HG03103 (cell line): ENCODE results near the gene PJA1.

Experiments used
- ATAC-seq: cut with Tn5 transposase; IDR thresholded peaks from one replicate; pipeline ENCODE4 v1.9.1; 2021; ENCODE audit warnings: low read depth; ENCODE audit not compliant: unreplicated experiment

PJA1 gene

GRCh38 chrX:69172937-69173336 is 7.7 kb upstream of the PJA1 start:
- ATAC-seq: no peak

GRCh38 chrX:69170319-69170718 is 5.1 kb upstream of the PJA1 start:
- ATAC-seq: no peak

- peak; percentile 61 for ATAC-seq
Observed at GRCh38 chrX:69163936-69164741, 1.1 kb downstream of the PJA1 start.

GRCh38 chrX:69162361-69162865 is 2.8 kb downstream of the PJA1 start:
- no peak for ATAC-seq

- no peak for ATAC-seq
Observed at GRCh38 chrX:69161786-69162349, 3.4 kb downstream of the PJA1 start.

GRCh38 chrX:69161371-69161770 is 3.9 kb downstream of the PJA1 start:
- ATAC-seq: no peak

- ATAC-seq: peak; percentile 96
Observed at GRCh38 chrX:69158166-69158980, 6.9 kb downstream of the PJA1 start.

GRCh38 chrX:69156638-69157037 is 8.6 kb downstream of the PJA1 start:
- ATAC-seq: no peak

- no peak for ATAC-seq
Observed at GRCh38 chrX:69155786-69156520, 9.3 kb downstream of the PJA1 start.

- ATAC-seq: no peak
Observed at GRCh38 chrX:69154051-69154450, 11.2 kb downstream of the PJA1 start.

GRCh38 chrX:69153060-69153730 is 12.1 kb downstream of the PJA1 start:
- ATAC-seq: no peak

- ATAC-seq: no peak
Observed at GRCh38 chrX:69152417-69152841, 12.8 kb downstream of the PJA1 start.

GRCh38 chrX:69151866-69152284 is 13.4 kb downstream of the PJA1 start:
- no peak for ATAC-seq

- no peak for ATAC-seq
Observed at GRCh38 chrX:69150281-69150960, 14.8 kb downstream of the PJA1 start.

GRCh38 chrX:69149466-69150280 is 15.6 kb downstream of the PJA1 start:
- ATAC-seq: no peak

- ATAC-seq: no peak
Observed at GRCh38 chrX:69148946-69149345, 16.3 kb downstream of the PJA1 start.

- ATAC-seq: no peak
Observed at GRCh38 chrX:69146739-69147138, 18.5 kb downstream of the PJA1 start.

GRCh38 chrX:69145714-69146113 is 19.5 kb downstream of the PJA1 start:
- no peak for ATAC-seq
